ENCODE data around the gene COQ8A.

GRCh38 chr1:226908419-226908818 is 31.7 kb upstream of the COQ8A start:
- no peak for TF ChIP-seq CTCF (conservative IDR thresholded peaks at IDR 0.05 in 1 of 2, IDR thresholded peaks at IDR 0.05 in 1 of 2; ENCODE audit: extremely low read depth in 1 of 2, insufficient read depth in 1 of 2, low read depth in 1 of 2, low read length in 2 of 2)
- TF ChIP-seq EZH2 (IDR thresholded peaks at IDR 0.05; ENCODE audit: borderline replicate concordance, low read length) = no peak

Data from mammary epithelial cell (primary cell).